ENCODE data around the gene OR2AP1.
"Not testable (repeated sequence)": the region's sequence is repeated elsewhere in the genome, so short reads cannot be mapped to it uniquely, and the experiment has no call there.

- not testable (repeated sequence) for TF ChIP-seq CTCF (IDR thresholded peaks at IDR 0.05; ENCODE audit: insufficient read depth, low read length); POLR2AphosphoS5 (IDR thresholded peaks at IDR 0.05; ENCODE audit: low read depth)
Observed at GRCh38 chr12:55590152-55590551, 17.9 kb downstream of the OR2AP1 start.

All from HL-60 (cell line).